GM11168 (cell line): ENCODE data around the gene KRTAP13-3.

Experiments
- in situ Hi-C: fragments of 300-500 bp; cut with MboI; formaldehyde crosslinking; loops from one replicate; pipeline ENCODE4 v1.12.0; 2022; ENCODE audit warnings: low sequenced_read_pairs; ENCODE audit not compliant: unreplicated experiment

Gene KRTAP13-3, protein sequence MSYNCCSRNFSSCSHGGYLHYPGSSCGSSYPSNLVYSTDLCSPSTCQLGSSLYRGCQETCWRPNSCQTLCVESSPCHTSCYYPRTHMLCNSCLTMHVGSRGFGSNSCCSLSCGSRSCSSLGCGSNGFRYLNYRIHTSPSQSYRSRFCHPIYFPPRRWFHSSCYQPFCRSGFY

GRCh38 chr21:30425826-30426225 is at the start of gene KRTAP13-3:
KRTAP13-3 (minus strand) TSS chr21:30425926; CDS start chr21:30425912, 14 bp downstream.
- in situ Hi-C loops, result no loop called here

DNA sequence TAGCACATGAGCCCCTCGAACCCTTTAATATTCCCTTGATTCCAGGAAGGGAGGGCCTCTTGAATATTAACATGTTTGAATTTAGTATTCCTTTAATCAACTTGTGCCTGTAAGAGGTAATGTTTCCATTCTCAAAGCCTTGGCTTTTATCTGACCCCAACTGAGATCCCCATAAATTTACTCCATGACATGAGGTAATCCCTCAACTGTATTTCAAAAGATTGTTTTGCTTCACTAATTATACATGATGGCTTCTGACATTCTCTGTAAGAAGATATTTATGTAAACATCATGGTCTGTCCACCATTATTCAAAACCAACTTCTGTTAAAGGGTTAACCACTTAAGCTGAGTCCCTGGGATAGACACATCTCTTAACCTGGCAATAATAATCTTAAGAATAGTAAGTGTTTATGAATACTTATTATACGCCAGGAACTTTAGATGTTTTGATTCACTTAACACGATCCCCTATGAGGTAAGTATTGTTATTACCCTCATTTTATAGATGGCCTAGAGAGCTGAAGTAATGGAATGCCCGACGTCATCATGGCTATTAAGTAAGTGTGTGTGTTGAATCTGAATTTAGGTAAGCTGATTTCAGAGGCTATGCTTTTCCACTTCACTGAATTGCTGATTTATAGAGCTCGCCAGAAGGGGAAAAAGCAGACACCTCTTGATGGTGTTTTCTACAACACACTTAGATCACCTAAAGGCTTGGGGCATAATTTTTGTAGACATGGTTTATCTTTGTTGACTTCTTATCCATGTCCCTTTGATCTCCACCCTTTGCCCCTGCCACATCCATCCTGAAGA is 43.4 kb upstream of the KRTAP13-3 start:
- in situ Hi-C loops, result no loop called here

DNA sequence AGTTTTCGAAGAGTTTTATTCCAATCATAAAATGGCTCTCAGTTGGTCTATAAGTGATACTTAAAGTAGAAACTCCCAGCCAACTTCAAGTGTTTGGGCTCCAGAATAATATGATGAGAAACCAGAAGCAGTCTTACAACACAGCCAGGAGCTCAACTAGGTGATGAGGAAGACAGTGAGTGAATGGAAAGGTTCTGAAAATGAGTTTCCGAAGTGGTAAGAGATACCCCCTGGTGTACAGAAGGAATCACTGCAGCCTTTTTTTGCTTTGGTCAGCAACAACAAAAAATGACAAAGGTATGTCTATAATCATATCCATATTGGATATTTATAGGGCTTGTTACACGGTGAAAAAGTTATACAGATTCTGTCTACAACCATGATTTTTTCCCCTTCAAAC is 38.0 kb upstream of the KRTAP13-3 start:
- in situ Hi-C loops, result no loop called here

DNA sequence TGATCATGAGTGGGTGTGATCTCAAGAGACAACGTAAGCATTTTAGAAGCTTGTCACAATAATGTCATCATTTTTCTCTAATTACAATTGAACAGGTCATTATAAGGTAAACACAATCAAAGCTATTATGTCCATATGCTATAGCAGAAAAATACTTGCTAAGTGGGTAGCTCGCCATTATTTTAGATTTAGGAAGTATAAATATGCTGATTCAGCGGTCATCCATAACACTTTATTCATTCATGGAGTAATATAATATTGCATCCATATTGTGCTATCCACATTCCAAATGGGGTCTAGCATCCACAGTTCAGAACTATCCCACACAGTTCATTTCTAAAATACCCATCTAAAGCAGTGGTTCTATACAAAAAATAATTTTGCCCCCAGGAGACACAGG is 22.8 kb upstream of the KRTAP13-3 start:
- in situ Hi-C loops, result no loop called here

DNA sequence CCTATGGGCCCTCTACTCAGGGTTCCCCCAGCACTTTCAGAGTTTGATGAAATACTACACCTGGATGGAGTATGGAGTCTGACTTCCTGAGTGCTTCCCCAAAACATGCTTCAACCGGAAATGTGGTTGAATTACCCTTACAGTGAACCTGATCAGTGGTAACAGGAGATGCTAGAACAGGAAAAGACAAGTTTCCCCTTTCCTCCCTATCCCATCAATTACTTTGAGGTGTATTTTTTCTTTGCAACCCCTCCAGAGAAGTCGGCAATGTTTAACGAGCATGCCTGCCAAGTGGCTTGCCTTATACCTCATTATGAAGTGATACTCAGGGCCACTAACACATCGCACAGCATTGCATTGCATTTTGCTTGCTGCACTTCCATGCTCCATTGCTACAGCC is 21.3 kb upstream of the KRTAP13-3 start:
- in situ Hi-C loops, result no loop called here

DNA sequence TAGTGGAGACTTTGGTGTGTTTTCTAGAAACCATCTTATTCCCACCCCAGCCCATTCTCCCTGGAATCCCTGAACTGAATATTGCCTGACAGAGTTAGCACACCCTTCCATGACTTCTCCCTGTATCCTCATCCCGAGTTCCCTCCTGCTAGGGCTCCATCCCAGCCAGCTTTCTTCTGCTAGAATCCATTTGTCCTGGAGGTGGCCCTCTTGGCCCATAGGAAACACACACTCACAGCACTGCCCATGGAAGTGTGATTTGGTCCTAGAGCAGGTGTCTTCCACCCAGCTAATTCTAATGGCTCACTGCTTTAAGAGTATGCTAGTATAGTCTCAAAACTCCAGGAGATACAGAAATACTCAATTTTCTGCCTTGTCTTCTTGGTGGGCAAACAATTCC is 18.5 kb upstream of the KRTAP13-3 start:
- in situ Hi-C loops, result no loop called here

DNA sequence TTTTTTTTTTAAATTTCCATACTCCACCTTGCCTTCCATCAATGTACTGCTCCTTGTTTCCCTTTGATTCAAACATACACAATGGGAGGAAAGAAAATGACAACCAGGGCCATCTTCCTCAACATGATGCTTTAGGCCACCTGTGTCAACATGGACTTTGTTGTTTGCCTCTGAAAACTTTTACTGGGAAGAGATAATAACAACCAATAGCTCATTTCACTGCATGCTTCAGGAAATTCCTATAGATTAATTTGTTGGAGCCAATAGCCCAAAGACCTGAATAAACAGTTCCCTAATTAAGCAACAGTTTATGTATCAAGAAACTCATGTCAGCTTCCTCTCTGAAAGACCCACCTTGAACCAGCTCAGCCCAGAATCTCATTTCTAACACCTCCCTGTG is 17.5 kb upstream of the KRTAP13-3 start:
- in situ Hi-C loops, result no loop called here

GRCh38 chr21:30439975-30440374 is 14.2 kb upstream of the KRTAP13-3 start, which contains the start of gene KRTAP15-1:
KRTAP15-1 (plus strand) TSS chr21:30440275; CDS start chr21:30440328, 53 bp downstream.
- in situ Hi-C loops, result no loop called here

DNA sequence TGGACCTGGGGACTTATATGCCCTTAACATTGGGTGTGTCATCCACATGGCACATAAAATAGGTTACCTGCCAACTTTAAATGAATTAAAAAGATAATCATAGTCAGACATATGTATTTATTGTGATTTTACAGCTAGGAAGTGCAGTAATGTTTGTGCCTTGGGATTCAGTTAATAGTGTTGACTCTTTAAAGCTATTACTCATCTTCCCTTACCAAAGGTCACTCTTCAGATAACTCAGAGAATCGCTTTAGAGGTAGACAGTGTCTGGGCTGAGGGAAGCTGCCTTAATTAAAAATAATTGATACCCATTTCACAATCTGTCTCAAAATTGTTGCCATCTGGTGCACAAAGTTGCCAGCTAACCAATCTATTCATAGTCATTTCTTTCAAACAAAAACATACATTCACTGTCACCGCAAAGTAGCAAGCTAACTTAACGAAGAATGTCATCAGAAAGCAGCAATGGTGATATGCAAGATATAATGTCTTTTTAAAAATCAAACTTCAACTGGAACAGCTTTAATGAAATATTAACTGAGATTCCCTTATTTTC is 11.4 kb upstream of the KRTAP13-3 start:
- in situ Hi-C loops, result no loop called here

DNA sequence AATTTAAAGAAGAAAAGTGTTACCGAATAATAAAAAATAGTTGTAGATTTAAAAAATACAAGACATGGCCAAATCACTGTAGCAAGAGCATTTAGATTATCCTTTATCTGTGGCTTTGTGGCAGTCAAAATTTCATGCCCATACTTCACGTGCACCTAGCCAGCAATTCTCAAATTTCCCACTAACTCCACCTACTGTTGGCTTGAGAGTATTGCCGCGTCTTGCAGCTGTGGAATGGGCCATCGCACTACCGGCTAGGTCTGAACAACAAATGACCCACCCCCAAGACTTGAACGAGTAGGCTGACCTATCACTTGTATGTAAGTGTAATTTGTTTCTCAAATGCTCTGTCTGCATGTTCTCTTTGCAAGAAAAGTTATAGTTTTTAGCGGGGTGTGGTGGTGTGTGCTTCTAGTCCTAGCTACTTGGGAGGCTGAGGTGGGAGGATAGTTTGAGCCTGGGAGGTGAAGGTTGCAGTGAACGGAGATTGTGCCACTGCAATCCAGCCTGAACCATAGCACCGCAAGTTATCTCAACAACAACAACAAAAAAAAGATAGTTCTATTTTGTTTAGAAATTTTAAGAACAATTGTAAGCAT is 8.4 kb upstream of the KRTAP13-3 start:
- in situ Hi-C loops, result no loop called here

- in situ Hi-C loops, result no loop called here
Measured at GRCh38 chr21:30430170-30430655, 4.5 kb upstream of the KRTAP13-3 start, which contains the start of gene KRTAP13-4. KRTAP13-4 (plus strand) TSS chr21:30430220; CDS start chr21:30430276, 56 bp downstream.

DNA sequence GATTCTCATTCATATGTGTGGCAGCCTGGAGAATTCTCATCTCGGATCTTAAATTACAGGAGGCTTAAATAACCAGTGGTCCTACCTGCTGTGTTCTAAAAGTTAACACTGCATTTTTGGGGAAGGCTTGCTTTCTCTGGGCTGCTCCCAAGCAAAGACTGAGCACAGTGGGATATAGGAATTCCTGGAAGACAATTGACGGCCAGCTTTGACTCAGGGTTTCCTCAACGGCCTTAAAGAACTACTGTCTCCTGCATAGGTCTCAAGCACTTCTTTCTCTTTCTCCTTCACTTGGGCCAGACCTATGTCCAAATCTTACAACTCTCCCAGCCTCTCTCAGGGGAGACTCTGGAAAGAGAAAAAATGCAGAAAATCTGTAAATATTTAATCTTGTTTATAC is 1.0 kb upstream of the KRTAP13-3 start:
- in situ Hi-C loops, result no loop called here

DNA sequence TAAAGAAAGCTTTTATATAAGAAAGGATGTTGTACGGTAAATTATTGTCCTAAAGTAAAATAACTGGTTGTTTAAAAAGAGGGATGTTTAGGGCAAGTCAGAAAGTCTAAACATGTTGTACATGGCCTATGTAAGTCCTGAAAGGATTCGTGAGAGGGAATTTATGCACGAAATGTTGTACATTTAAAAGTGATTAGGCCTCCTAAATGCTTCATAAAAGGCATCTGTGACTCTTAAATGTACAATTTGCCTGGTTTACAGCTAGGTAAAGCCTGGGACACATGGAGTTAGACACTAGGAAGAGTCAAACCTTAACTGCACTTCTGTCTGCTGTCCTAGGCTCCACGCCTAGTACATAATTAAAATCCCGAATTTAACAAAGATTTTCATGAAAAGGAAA is 9.7 kb downstream of the KRTAP13-3 start:
- in situ Hi-C loops, result no loop called here

GRCh38 chr21:30408782-30409494 is 16.8 kb downstream of the KRTAP13-3 start:
- in situ Hi-C loops, result no loop called here

DNA sequence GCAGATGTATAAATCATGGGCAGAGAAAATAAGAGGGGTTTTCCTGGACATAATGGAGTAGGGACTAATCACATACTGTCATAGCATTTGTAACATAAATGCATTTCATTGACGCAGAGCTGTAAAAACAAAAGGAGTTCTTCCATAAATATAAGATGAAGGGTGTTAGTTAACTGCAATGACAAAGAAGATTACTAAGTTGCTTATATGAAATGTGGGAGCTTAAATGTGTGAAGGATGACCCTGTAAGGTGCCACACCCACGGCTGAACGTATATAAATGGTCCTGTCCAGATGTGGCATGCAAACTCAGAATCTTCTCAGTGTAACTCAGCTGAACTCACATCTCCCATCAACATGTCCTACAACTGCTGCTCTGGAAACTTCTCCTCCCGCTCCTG is 30.0 kb downstream of the KRTAP13-3 start, which contains the start of gene KRTAP13-1:
KRTAP13-1 (plus strand) TSS at position 301 of the 400 bp plus-strand sequence; CDS start at position 357, 56 bp downstream.
- in situ Hi-C loops, result no loop called here

DNA sequence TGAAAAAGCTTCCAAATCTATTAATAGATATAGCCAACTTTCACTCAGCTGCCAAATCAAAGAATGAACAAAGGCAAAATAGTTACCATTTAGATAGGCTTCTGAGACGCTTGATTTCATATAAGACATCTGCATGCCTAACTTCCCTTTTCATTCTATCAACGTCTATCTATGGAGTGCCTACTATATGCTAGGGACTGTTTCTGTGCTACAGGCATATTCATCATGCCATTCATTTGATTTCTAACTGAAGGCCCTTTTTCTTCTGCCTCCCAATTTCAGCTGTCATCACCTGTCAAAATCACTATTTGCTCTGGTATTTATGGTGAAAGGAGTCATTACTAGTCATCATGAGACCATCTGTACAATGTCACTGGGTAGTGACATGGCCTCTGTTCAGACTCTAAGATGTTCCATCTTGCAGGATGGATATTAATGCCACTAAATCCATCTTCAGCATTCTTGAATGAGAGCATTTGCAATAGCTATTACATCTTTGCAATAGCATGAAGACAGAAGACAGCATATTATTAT is 34.2 kb downstream of the KRTAP13-3 start:
- in situ Hi-C loops, result no loop called here

- in situ Hi-C loops, result no loop called here
Measured at GRCh38 chr21:30382201-30382600, 43.5 kb downstream of the KRTAP13-3 start.
